ENCODE data around the gene EXD3.

- no peak for TF ChIP-seq EZH2 (IDR thresholded peaks at IDR 0.05; ENCODE audit: low read length, missing control alignments)
- TF ChIP-seq, protein P1, sequence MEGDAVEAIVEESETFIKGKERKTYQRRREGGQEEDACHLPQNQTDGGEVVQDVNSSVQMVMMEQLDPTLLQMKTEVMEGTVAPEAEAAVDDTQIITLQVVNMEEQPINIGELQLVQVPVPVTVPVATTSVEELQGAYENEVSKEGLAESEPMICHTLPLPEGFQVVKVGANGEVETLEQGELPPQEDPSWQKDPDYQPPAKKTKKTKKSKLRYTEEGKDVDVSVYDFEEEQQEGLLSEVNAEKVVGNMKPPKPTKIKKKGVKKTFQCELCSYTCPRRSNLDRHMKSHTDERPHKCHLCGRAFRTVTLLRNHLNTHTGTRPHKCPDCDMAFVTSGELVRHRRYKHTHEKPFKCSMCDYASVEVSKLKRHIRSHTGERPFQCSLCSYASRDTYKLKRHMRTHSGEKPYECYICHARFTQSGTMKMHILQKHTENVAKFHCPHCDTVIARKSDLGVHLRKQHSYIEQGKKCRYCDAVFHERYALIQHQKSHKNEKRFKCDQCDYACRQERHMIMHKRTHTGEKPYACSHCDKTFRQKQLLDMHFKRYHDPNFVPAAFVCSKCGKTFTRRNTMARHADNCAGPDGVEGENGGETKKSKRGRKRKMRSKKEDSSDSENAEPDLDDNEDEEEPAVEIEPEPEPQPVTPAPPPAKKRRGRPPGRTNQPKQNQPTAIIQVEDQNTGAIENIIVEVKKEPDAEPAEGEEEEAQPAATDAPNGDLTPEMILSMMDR (conservative IDR thresholded peaks at IDR 0.05 in 1 of 2, IDR thresholded peaks at IDR 0.05 in 1 of 2; ENCODE audit: low read depth in 1 of 2, low read length in 2 of 2): no peak
Observed at GRCh38 chr9:137392232-137393007, 30.5 kb downstream of the EXD3 start.
